ENCODE results near the gene DIS3.

- no peak for TF ChIP-seq CTCF (IDR thresholded peaks at IDR 0.05; ENCODE audit: insufficient read depth, low read length)
- no peak for TF ChIP-seq REST (IDR thresholded peaks at IDR 0.05; ENCODE audit: insufficient replicate concordance, low read depth)
- no peak for TF ChIP-seq POLR2AphosphoS5 (IDR thresholded peaks at IDR 0.05; ENCODE audit: low read depth)
- TF ChIP-seq GABPA (IDR thresholded peaks at IDR 0.05; ENCODE audit: low read depth), result no peak
Measured at GRCh38 chr13:72728290-72728605, 53.5 kb downstream of the DIS3 start.

Measured in HL-60 (cell line).